Skeletal muscle tissue (tissue), 4 donors: Measurements from ENCODE around the gene CIPC. TPM values are rescaled to one million over a fixed set of nuclear protein-coding genes. Genes with fewer than 3 reads are reported as not detected.

Experiments
- H3K27ac ChIP-seq: one replicate; pipeline ENCODE4 v1.7.0; 2013; ENCODE audit warnings: mild to moderate bottlenecking, low read depth, low read length, inconsistent platforms
- H3K27me3 ChIP-seq, 3 donors: one replicate each; pipeline ENCODE4 v1.7.0; 2013; ENCODE audit warnings: low read length in 3 of 3; ENCODE audit not compliant: control insufficient read depth in 3 of 3, insufficient read depth in 3 of 3
- H3K36me3 ChIP-seq, 3 donors: one replicate each; pipeline ENCODE4 v1.7.0; 2013; ENCODE audit warnings: low read length in 3 of 3; ENCODE audit not compliant: control insufficient read depth in 3 of 3, insufficient read depth in 3 of 3
- H3K4me1 ChIP-seq, 3 donors: one replicate each; pipeline ENCODE4 v1.7.0; 2013; ENCODE audit warnings: low read length in 3 of 3, mild to moderate bottlenecking in 3 of 3; ENCODE audit not compliant: control insufficient read depth in 3 of 3, insufficient read depth in 3 of 3
- H3K4me3 ChIP-seq, 3 donors: one replicate each; pipeline ENCODE4 v1.7.0; 2013; ENCODE audit warnings: low read length in 3 of 3
- H3K9ac ChIP-seq, 3 donors: one replicate each; pipeline ENCODE4 v1.7.0; 2013; ENCODE audit warnings: low read length in 3 of 3, mild to moderate bottlenecking in 3 of 3, moderate library complexity in 2 of 3, low read depth in 1 of 3
- H3K9me3 ChIP-seq, 3 donors: one replicate each; pipeline ENCODE4 v1.7.0; 2013; ENCODE audit warnings: low read length in 3 of 3; ENCODE audit not compliant: control insufficient read depth in 3 of 3
- total RNA-seq: library from RNA; depleted of rRNA; stranded (reverse); fragments of >200 nt; gene quantifications from one replicate; pipeline ENCODE4 v1.2.3, GENCODE V29; 2014
- donor health status: Osteomylitis.

Gene CIPC
- total RNA-seq, 1 donor from 2014 or later, result 13.6 TPM

- H3K27me3 ChIP-seq, result no peaks in the 10 kb centered on the region
- peaks cover 62 to 68% (median 65%) of the 10 kb centered on the region in 3 donors for H3K4me1 ChIP-seq
- no peaks in the 10 kb centered on the region for H3K9me3 ChIP-seq
- H3K36me3 ChIP-seq, result no peaks in the 10 kb centered on the region
- peak overlapping the region; percentile 94 to 99 (median 94) for H3K4me3 ChIP-seq
- H3K27ac ChIP-seq, result peak overlapping the region; percentile 99
- peak overlapping the region; percentile 96 to 100 (median 100) for H3K9ac ChIP-seq
These were observed 1.5 kb downstream of the CIPC start for GRCh38 chr14:77099425-77100167.

- peaks cover 72 to 81% (median 77%) of the 10 kb centered on the region in 3 donors for H3K4me1 ChIP-seq
- peak overlapping the region; percentile 99 for H3K27ac ChIP-seq
- peak overlapping the region in 2 of 3 donors; percentile 34 to 59 for H3K4me3 ChIP-seq
- no peaks in the 10 kb centered on the region for H3K9me3 ChIP-seq
- H3K27me3 ChIP-seq, result no peaks in the 10 kb centered on the region
- H3K36me3 ChIP-seq, result peaks cover 0 to 2% (median under 1%) of the 10 kb centered on the region in 3 donors
- peak overlapping the region; percentile 58 to 100 (median 71) for H3K9ac ChIP-seq
These were observed 2.9 kb downstream of the CIPC start for GRCh38 chr14:77100961-77101360.

- peak overlapping the region; percentile 99 for H3K27ac ChIP-seq
These were observed 4.1 kb downstream of the CIPC start for GRCh38 chr14:77102154-77102553.

GRCh38 chr14:77103475-77103874, 5.4 kb downstream of the CIPC start:
- H3K27ac ChIP-seq, result peak overlapping the region; percentile 99
- H3K27me3 ChIP-seq, result no peaks in the 10 kb centered on the region
- H3K4me3 ChIP-seq, result peak overlapping the region in 1 of 3 donors; percentile 17
- peaks cover 5 to 6% (median 5%) of the 10 kb centered on the region in 3 donors for H3K36me3 ChIP-seq
- no peaks in the 10 kb centered on the region for H3K9me3 ChIP-seq
- H3K4me1 ChIP-seq, result peaks cover 82 to 89% (median 85%) of the 10 kb centered on the region in 3 donors
- H3K9ac ChIP-seq, result peak overlapping the region in 2 of 3 donors; percentile 17 to 41

More at GRCh38 chr14:77102154-77102553, 4.1 kb downstream of the CIPC start:
- Histone ChIP-seq H3K36me3 (peaks cover 0 to 6% (median 3%) of the 10 kb centered on the region in 3 donors), H3K27me3 (no peaks in the 10 kb centered on the region), H3K9me3 (no peaks in the 10 kb centered on the region), H3K9ac (peak overlapping the region in 1 of 3 donors; percentile 69), H3K4me3 (peak overlapping the region in 1 of 3 donors; percentile 49), H3K4me1 (peaks cover 76 to 78% (median 78%) of the 10 kb centered on the region in 3 donors)

GRCh38 chr14:77103951-77104350, 5.9 kb downstream of the CIPC start:
- no peaks in the 10 kb centered on the region for H3K27me3 ChIP-seq
- H3K4me3 ChIP-seq, result peak overlapping the region in 2 of 3 donors; percentile 27 to 37
- H3K27ac ChIP-seq, result peak overlapping the region; percentile 99

GRCh38 chr14:77104393-77104792, 6.3 kb downstream of the CIPC start:
- Histone ChIP-seq H3K36me3 (peaks cover 5 to 12% (median 5%) of the 10 kb centered on the region in 3 donors), H3K27ac (peak overlapping the region; percentile 99), H3K4me1 (peaks cover 81 to 85% (median 82%) of the 10 kb centered on the region in 3 donors), H3K27me3 (no peaks in the 10 kb centered on the region), H3K9me3 (no peaks in the 10 kb centered on the region), H3K4me3 (peak overlapping the region in 2 of 3 donors; percentile 27 to 37), H3K9ac (peak overlapping the region in 1 of 3 donors; percentile 47)

More at GRCh38 chr14:77103951-77104350, 5.9 kb downstream of the CIPC start:
- Histone ChIP-seq H3K9me3 (no peaks in the 10 kb centered on the region), H3K9ac (peak overlapping the region in 1 of 3 donors; percentile 47), H3K4me1 (peaks cover 83 to 89% (median 84%) of the 10 kb centered on the region in 3 donors), H3K36me3 (peaks cover 5 to 10% (median 5%) of the 10 kb centered on the region in 3 donors)

GRCh38 chr14:77105145-77105939, 7.3 kb downstream of the CIPC start:
- Histone ChIP-seq H3K36me3 (peaks cover 8 to 21% (median 13%) of the 10 kb centered on the region in 3 donors), H3K9ac (peak overlapping the region; percentile 14 to 58 (median 47)), H3K27ac (peak overlapping the region; percentile 99), H3K9me3 (no peaks in the 10 kb centered on the region), H3K4me3 (peak overlapping the region; percentile 0 to 22 (median 11)), H3K27me3 (no peaks in the 10 kb centered on the region), H3K4me1 (peaks cover 77 to 86% (median 83%) of the 10 kb centered on the region in 3 donors)

- Histone ChIP-seq H3K4me3 (no peak overlapping the region), H3K27me3 (no peaks in the 10 kb centered on the region), H3K4me1 (peaks cover 74 to 81% (median 75%) of the 10 kb centered on the region in 3 donors), H3K36me3 (peaks cover 12 to 29% (median 16%) of the 10 kb centered on the region in 3 donors), H3K9me3 (no peaks in the 10 kb centered on the region), H3K27ac (peak overlapping the region; percentile 99), H3K9ac (peak overlapping the region in 2 of 3 donors; percentile 10 to 47)
These were observed 8.6 kb downstream of the CIPC start for GRCh38 chr14:77106666-77107065.

- Histone ChIP-seq H3K4me1 (peaks cover 70 to 75% (median 70%) of the 10 kb centered on the region in 3 donors), H3K4me3 (no peak overlapping the region), H3K27me3 (no peaks in the 10 kb centered on the region), H3K9ac (peak overlapping the region in 1 of 3 donors; percentile 47), H3K9me3 (no peaks in the 10 kb centered on the region), H3K27ac (peak overlapping the region; percentile 99), H3K36me3 (peaks cover 15 to 33% (median 20%) of the 10 kb centered on the region in 3 donors)
These were observed 9.2 kb downstream of the CIPC start for GRCh38 chr14:77107228-77107627.
